Neuronal stem cell (in vitro differentiated cells): ENCODE data around the gene TUBGCP2.

ENCODE experiments used
- DNase-seq: peaks from one replicate; pipeline ENCODE4 v3.0.0-alpha.2; 2013; ENCODE audit warnings: low spot score
- H2AFZ ChIP-seq: one replicate; pipeline ENCODE4 v1.6.1; 2013; ENCODE audit warnings: mild to moderate bottlenecking, low read length, inconsistent platforms
- H2AK5ac ChIP-seq: 2 replicates; pipeline ENCODE4 v1.6.1; 2013; ENCODE audit warnings: low read depth, mild to moderate bottlenecking, inconsistent platforms, low read length, moderate library complexity, mixed read lengths
- H2BK120ac ChIP-seq: 2 replicates; pipeline ENCODE4 v1.6.1; 2013; ENCODE audit warnings: low read depth, mild to moderate bottlenecking, inconsistent platforms, low read length, moderate library complexity, mixed read lengths
- H2BK12ac ChIP-seq: one replicate; pipeline ENCODE4 v1.6.1; 2013; ENCODE audit warnings: low read length, inconsistent platforms
- H2BK15ac ChIP-seq: 2 replicates; pipeline ENCODE4 v1.6.1; 2013; ENCODE audit warnings: mild to moderate bottlenecking, low read length, inconsistent platforms, mixed read lengths
- H2BK5ac ChIP-seq: one replicate; pipeline ENCODE4 v1.6.1; 2013; ENCODE audit warnings: inconsistent platforms, mild to moderate bottlenecking, low read length, moderate library complexity
- H3K14ac ChIP-seq: one replicate; pipeline ENCODE4 v1.6.1; 2013; ENCODE audit warnings: low read length, inconsistent platforms
- H3K18ac ChIP-seq: 2 replicates; pipeline ENCODE4 v1.6.1; 2013; ENCODE audit warnings: low read length, inconsistent platforms
- H3K23ac ChIP-seq: 2 replicates; pipeline ENCODE4 v1.6.1; 2013; ENCODE audit warnings: low read depth, mild to moderate bottlenecking, mixed read lengths, low read length, inconsistent platforms; ENCODE audit not compliant: poor library complexity
- H3K27ac ChIP-seq: replicated peaks from 3 replicates; pipeline ENCODE4 v1.5.1; 2013; ENCODE audit warnings: low read length, inconsistent platforms
- H3K27me3 ChIP-seq, 3 experiments: 2 replicates each; pipeline ENCODE4 v1.6.1; 2013; ENCODE audit warnings: low read length in 3 of 3, mild to moderate bottlenecking in 2 of 3, inconsistent platforms in 1 of 3, low read depth in 1 of 3, mixed read lengths in 1 of 3, moderate library complexity in 1 of 3; ENCODE audit not compliant: control insufficient read depth in 3 of 3, insufficient read depth in 3 of 3
- H3K36me3 ChIP-seq, 2 donors: replicated peaks in 1 of 2; 2 replicates each; pipeline ENCODE4 v1.6.1; 2013; ENCODE audit warnings: low read length in 2 of 2; ENCODE audit not compliant: control insufficient read depth in 2 of 2, insufficient read depth in 2 of 2
- H3K4ac ChIP-seq: 2 replicates; pipeline ENCODE4 v1.6.1; 2013; ENCODE audit warnings: inconsistent platforms, mild to moderate bottlenecking, low read length, moderate library complexity
- H3K4me1 ChIP-seq, 2 donors: 1 replicate in 1 of 2; 2 replicates in 1 of 2; pipeline ENCODE4 v1.6.1; 2013; ENCODE audit warnings: low read length in 2 of 2, low read depth in 1 of 2; ENCODE audit not compliant: control insufficient read depth in 2 of 2, insufficient read depth in 1 of 2
- H3K4me2 ChIP-seq: one replicate; pipeline ENCODE4 v1.6.1; 2013; ENCODE audit warnings: mild to moderate bottlenecking, low read length, inconsistent platforms; ENCODE audit not compliant: insufficient read depth, poor library complexity, severe bottlenecking
- H3K4me3 ChIP-seq, 2 donors: 2 replicates each; pipeline ENCODE4 v1.5.1; 2013; ENCODE audit warnings: low read length in 2 of 2, mild to moderate bottlenecking in 2 of 2, inconsistent platforms in 1 of 2, moderate library complexity in 1 of 2
- H3K79me1 ChIP-seq: one replicate; pipeline ENCODE4 v1.6.1; 2013; ENCODE audit warnings: low read depth, mild to moderate bottlenecking, inconsistent platforms, low read length, moderate library complexity
- H3K9ac ChIP-seq: one replicate; pipeline ENCODE4 v1.6.1; 2013; ENCODE audit warnings: mild to moderate bottlenecking, low read depth, low read length, inconsistent platforms; ENCODE audit not compliant: poor library complexity
- H3K9me3 ChIP-seq, 2 donors: replicated peaks in 1 of 2; 2 replicates each; pipeline versions ENCODE3 to v1.6.1; 2013; ENCODE audit warnings: low read length in 2 of 2, mild to moderate bottlenecking in 2 of 2, inconsistent platforms in 1 of 2, low read depth in 1 of 2, mixed read lengths in 1 of 2, moderate library complexity in 1 of 2; ENCODE audit not compliant: control insufficient read depth in 2 of 2, insufficient read depth in 1 of 2
- H4K8ac ChIP-seq: one replicate; pipeline ENCODE4 v1.6.1; 2013; ENCODE audit warnings: low read depth, mild to moderate bottlenecking, inconsistent platforms, low read length, moderate library complexity
- H4K91ac ChIP-seq: one replicate; pipeline ENCODE4 v1.6.1; 2013; ENCODE audit warnings: low read length, low read depth, mild to moderate bottlenecking, inconsistent platforms; ENCODE audit not compliant: poor library complexity
- WGBS, 2 donors: extraction: QIAGEN DNeasy Blood & Tissue Kit; methylation state at CpG; one replicate each; pipeline ENCODE4 v1.1.7; 2013; ENCODE audit warnings: missing lambda C conversion rate in 2 of 2, mixed read lengths in 1 of 2; ENCODE audit not compliant: insufficient read length in 2 of 2, insufficient replicate concordance in 1 of 2; ENCODE audit errors: extremely low coverage in 2 of 2; 5-methylcytosine and 5-hydroxymethylcytosine counted together

TUBGCP2 gene

GRCh38 chr10:133272964-133273420 lies 35.7 kb downstream of the TUBGCP2 start:
- Histone ChIP-seq H3K79me1 (peaks cover 3% of the 10 kb centered on the region), H3K27ac (no peak overlapping the region), H2BK5ac (no peak overlapping the region), H3K18ac (no peak overlapping the region), H4K8ac (no peak overlapping the region), H3K36me3 (no peaks in the 10 kb centered on the region), H2BK12ac (no peak overlapping the region), H3K4ac (peak overlapping the region; percentile 76), H3K4me1 (peaks cover 8 to 15% of the 10 kb centered on the region in 2 donors), H3K9ac (no peak overlapping the region), H3K4me3 (no peak overlapping the region), H3K9me3 (peaks cover 0 to 2% of the 10 kb centered on the region in 2 donors), H3K27me3 (peaks cover 0 to 13% (median 6%) of the 10 kb centered on the region in 3 experiments), H2BK120ac (no peak overlapping the region), H3K23ac (no peak overlapping the region), H2BK15ac (peak overlapping the region; percentile 67), H2AFZ (no peak overlapping the region), H4K91ac (no peak overlapping the region), H2AK5ac (peak overlapping the region; percentile 70), H3K4me2 (no peak overlapping the region), H3K14ac (peak overlapping the region; percentile 21)
- no peak for DNase-seq
- no CpG with 5 or more reads among the region's 25 CpGs for WGBS, 2 donors

- DNase-seq, result no peak
- H3K4me1 ChIP-seq, result peaks cover 8 to 15% of the 10 kb centered on the region in 2 donors
- peak overlapping the region; percentile 41 for H2BK12ac ChIP-seq
- H3K23ac ChIP-seq, result no peak overlapping the region
- H4K8ac ChIP-seq, result no peak overlapping the region
- H3K4ac ChIP-seq, result no peak overlapping the region
- no peaks in the 10 kb centered on the region for H3K36me3 ChIP-seq
- no peak overlapping the region for H3K14ac ChIP-seq
- peaks cover 3% of the 10 kb centered on the region for H3K79me1 ChIP-seq
- peaks cover 0 to 13% (median 6%) of the 10 kb centered on the region in 3 experiments for H3K27me3 ChIP-seq
- no peak overlapping the region for H2BK5ac ChIP-seq
- H2BK15ac ChIP-seq, result no peak overlapping the region
- H3K9ac ChIP-seq, result peak overlapping the region; percentile 44
- peaks cover 0 to 2% of the 10 kb centered on the region in 2 donors for H3K9me3 ChIP-seq
- H3K4me2 ChIP-seq, result no peak overlapping the region
- H4K91ac ChIP-seq, result no peak overlapping the region
- H3K4me3 ChIP-seq, result no peak overlapping the region
- no peak overlapping the region for H3K18ac ChIP-seq
- no peak overlapping the region for H2BK120ac ChIP-seq
- H3K27ac ChIP-seq, result no peak overlapping the region
- no peak overlapping the region for H2AFZ ChIP-seq
- peak overlapping the region; percentile 70 for H2AK5ac ChIP-seq
- WGBS, 2 donors, result no CpG with 5 or more reads among the region's 29 CpGs
Observed at GRCh38 chr10:133272301-133272963, 36.2 kb downstream of the TUBGCP2 start.

GRCh38 chr10:133271521-133272300 lies 37.0 kb downstream of the TUBGCP2 start:
- Histone ChIP-seq H2BK12ac (peak overlapping the region; percentile 73), H2BK15ac (peak overlapping the region; percentile 58), H3K36me3 (no peaks in the 10 kb centered on the region), H3K4ac (no peak overlapping the region), H3K4me1 (peaks cover 8 to 15% of the 10 kb centered on the region in 2 donors), H2BK5ac (no peak overlapping the region), H2BK120ac (no peak overlapping the region), H3K14ac (peak overlapping the region; percentile 38), H4K91ac (no peak overlapping the region), H2AFZ (no peak overlapping the region), H3K18ac (peak overlapping the region; percentile 71), H4K8ac (peak overlapping the region; percentile 92), H3K4me3 (no peak overlapping the region), H3K23ac (peak overlapping the region; percentile 73), H3K27me3 (peaks cover 0 to 11% (median 6%) of the 10 kb centered on the region in 3 experiments), H3K9ac (peak overlapping the region; percentile 4), H3K79me1 (peaks cover 3% of the 10 kb centered on the region), H3K27ac (no peak overlapping the region), H3K4me2 (no peak overlapping the region), H2AK5ac (peak overlapping the region; percentile 25), H3K9me3 (peaks cover 0 to 2% of the 10 kb centered on the region in 2 donors)
- DNase-seq, result no peak
- WGBS, 2 donors, result no CpG with 5 or more reads among the region's 35 CpGs

GRCh38 chr10:133270773-133271297 lies 37.8 kb downstream of the TUBGCP2 start:
- peak overlapping the region; percentile 53 for H3K4ac ChIP-seq
- H3K4me1 ChIP-seq, result peaks cover 2 to 11% of the 10 kb centered on the region in 2 donors
- peaks cover 0 to 3% (median 0%) of the 10 kb centered on the region in 3 experiments for H3K27me3 ChIP-seq
- no peak overlapping the region for H4K8ac ChIP-seq
- no peak for DNase-seq
- peak overlapping the region; percentile 75 for H2BK12ac ChIP-seq
- H2BK5ac ChIP-seq, result no peak overlapping the region
- peak overlapping the region; percentile 21 for H3K14ac ChIP-seq
- H3K27ac ChIP-seq, result no peak overlapping the region
- H2AK5ac ChIP-seq, result no peak overlapping the region
- no peak overlapping the region for H2BK120ac ChIP-seq
- H3K9me3 ChIP-seq, result no peaks in the 10 kb centered on the region
- H2AFZ ChIP-seq, result no peak overlapping the region
- H3K4me3 ChIP-seq, result peak overlapping the region in 1 of 2 donors; percentile 35
- no peak overlapping the region for H3K4me2 ChIP-seq
- no peaks in the 10 kb centered on the region for H3K36me3 ChIP-seq
- H3K18ac ChIP-seq, result no peak overlapping the region
- H4K91ac ChIP-seq, result no peak overlapping the region
- H2BK15ac ChIP-seq, result no peak overlapping the region
- H3K23ac ChIP-seq, result peak overlapping the region; percentile 73
- peak overlapping the region; percentile 4 for H3K9ac ChIP-seq
- peaks cover 2% of the 10 kb centered on the region for H3K79me1 ChIP-seq
- no CpG with 5 or more reads among the region's 19 CpGs for WGBS, 2 donors
